H1 (cell line): ENCODE data around the gene SRM. TPM values are rescaled to one million over a fixed set of nuclear protein-coding genes. Genes with fewer than 3 reads are reported as not detected.

Experiments
- CEBPB ChIP-seq: IDR thresholded peaks from 2 replicates; pipeline ENCODE4 v1.6.1; 2012; ENCODE audit warnings: low read depth, low read length
- KDM4A ChIP-seq: IDR thresholded peaks from one replicate; pipeline ENCODE4 v1.7.1; 2012; ENCODE audit warnings: low read depth, mild to moderate bottlenecking, moderate library complexity, low read length, inconsistent platforms; ENCODE audit not compliant: severe bottlenecking
- POLR2A ChIP-seq, 2 experiments: IDR thresholded peaks; 1 replicate in 1 of 2; 2 replicates in 1 of 2; pipeline ENCODE4 v1.6.1; 2011; ENCODE audit warnings: low read depth in 2 of 2, low read length in 2 of 2, mild to moderate bottlenecking in 2 of 2; ENCODE audit errors: control extremely low read depth in 1 of 2
- POLR2AphosphoS5 ChIP-seq: IDR thresholded peaks from 2 replicates; pipeline ENCODE4 v1.6.1; 2011; ENCODE audit warnings: low read depth, low read length
- TBP ChIP-seq: IDR thresholded peaks from 2 replicates; pipeline ENCODE4 v1.6.1; 2011; ENCODE audit warnings: low read depth, low read length, improper control_type of control experiment
- polyA plus RNA-seq, 7 experiments: library from polyadenylated mRNA; depleted of rRNA in 3 of 7; stranded (reverse) in 5 of 7; unstranded in 2 of 7; fragments of >200 nt in 5 of 7; fragments of 200-250 nt in 2 of 7; gene quantifications; 1 replicate in 5 of 7; 2 replicates in 1 of 7; 4 replicates in 1 of 7; pipeline versions ENCODE4 v1.2.1 to v1.2.3, GENCODE V29; 2011 to 2013; ENCODE audit warnings: missing spikeins in 2 of 7, mixed read lengths in 2 of 7
- total RNA-seq: library from RNA; stranded (reverse); fragmentation: NEBNext Ultra II Directional; extraction: Animal tissue kit (Norgen Biotek cat#: 25700); gene quantifications from 2 replicates; pipeline ENCODE4 v1.2.1, GENCODE V29; 2021
- TF ChIP-seq, protein P1 (sequence below): IDR thresholded peaks from 2 replicates; pipeline ENCODE4 v1.6.1; 2011; ENCODE audit warnings: low read depth, mild to moderate bottlenecking, low read length; ENCODE audit not compliant: insufficient read depth

The SRM gene
- total and polyA plus RNA-seq, 2 of the 8 experiments (the other 6 are each of a cell fraction or from before 2014, with no cell fraction given), result 110 to 208 TPM

DNA sequence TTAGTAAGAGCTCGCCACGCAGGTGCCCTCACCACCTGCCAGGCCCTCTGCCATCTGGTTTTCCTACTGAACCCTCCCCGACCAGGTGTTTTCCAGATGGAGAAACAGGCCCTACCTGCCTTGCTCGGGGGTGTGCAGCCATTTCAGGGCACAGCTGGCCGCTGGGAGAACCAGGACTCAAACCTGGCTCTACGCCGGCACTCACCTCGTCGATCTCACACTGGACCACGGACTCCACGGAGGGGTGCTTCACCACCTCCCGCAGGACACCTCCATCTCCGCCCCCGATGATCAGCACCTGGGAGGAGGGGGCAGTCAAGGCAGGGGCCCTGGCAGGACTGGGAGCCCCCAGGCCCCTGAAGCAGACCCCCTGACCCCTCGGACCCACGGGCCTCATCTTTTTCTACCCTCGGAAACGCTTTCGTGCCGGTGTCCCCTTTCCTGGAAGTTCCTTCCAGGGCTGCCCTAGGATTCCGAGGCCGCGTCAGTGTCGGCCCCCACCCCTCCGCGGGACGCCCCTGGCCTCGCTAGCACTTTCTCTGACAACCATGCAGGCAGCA is 1.1 kb downstream of the SRM start (continued):
- TF ChIP-seq KDM4A (no peak), POLR2AphosphoS5 (no peak), TBP (no peak), CEBPB (no peak), POLR2A (IDR thresholded peaks at IDR 0.05; ENCODE audit: control extremely low read depth in 1 of 2, low read depth in 2 of 2, low read length in 2 of 2) (no peak)
- TF ChIP-seq, protein P1, sequence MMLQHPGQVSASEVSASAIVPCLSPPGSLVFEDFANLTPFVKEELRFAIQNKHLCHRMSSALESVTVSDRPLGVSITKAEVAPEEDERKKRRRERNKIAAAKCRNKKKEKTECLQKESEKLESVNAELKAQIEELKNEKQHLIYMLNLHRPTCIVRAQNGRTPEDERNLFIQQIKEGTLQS, result no peak
